Frontal cortex (tissue), 4 donors: ENCODE data around the gene SYT8. TPM values are rescaled to one million over a fixed set of nuclear protein-coding genes. Genes with fewer than 3 reads are reported as not detected.
"Not testable (repeated sequence)": the region's sequence is repeated elsewhere in the genome, so short reads cannot be mapped to it uniquely, and the experiment has no call there.

Experiments
- DNase-seq, 2 donors: peaks; one replicate each; pipeline ENCODE4 v3.0.0; 2012; ENCODE audit warnings: low spot score in 2 of 2
- FAIRE-seq: peaks from 2 replicates; lab custom pipeline; 2012; peaks lifted over from hg19 to GRCh38; lab: Jason Lieb, UNC
- small RNA-seq: library from RNA; depleted of rRNA; stranded (forward); fragments of <200 nt; gene quantifications from one replicate; pipeline ENCODE3, GENCODE V24; 2014
- total RNA-seq: library from RNA; depleted of rRNA; stranded (reverse); fragments of >200 nt; gene quantifications from one replicate; pipeline ENCODE4 v1.2.3, GENCODE V29; 2014
- donor health status: control.
- donor health status: control.
- donor health status: control.

The SYT8 gene
- total RNA-seq, 1 donor from 2014 or later = not detected

GRCh38 chr11:1879941-1880720 lies 45.3 kb downstream of the SYT8 start:
- DNase-seq = no peak
- FAIRE-seq = no peak

DNA sequence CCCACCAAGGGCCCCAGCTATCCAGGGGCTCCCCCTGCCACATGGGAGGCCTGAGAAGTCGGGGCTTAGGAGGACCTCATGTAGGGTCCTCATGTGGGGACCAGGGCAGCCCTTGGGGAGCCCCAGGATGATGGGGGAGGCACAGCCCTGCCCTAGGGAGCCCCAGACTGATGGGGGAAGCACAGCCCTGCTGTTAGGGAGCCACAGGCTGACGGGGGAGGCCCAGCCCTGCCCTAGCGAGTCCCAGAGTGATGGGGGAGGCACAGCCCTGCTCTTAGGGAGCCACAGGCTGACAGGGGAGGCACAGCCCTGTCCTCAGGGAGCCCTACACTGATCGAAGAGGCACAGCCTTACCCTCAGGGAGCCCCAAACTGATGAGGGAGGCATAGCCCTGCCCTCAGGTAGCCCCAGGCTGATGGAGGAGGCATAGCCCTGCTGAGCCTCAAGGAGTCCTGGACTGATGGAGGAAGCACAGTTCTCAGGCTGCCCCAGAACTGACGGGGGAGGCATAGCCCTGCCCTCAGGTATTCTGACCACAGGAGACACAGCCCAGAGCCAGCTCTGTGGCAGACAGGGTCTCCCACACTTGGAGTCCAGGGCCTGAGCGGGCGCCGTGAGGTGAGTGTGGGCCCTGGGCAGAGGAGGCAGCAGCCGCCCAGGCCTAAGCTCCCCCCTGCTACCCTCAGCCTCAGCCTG lies 46.1 kb downstream of the SYT8 start:
- DNase-seq = no peak

DNA sequence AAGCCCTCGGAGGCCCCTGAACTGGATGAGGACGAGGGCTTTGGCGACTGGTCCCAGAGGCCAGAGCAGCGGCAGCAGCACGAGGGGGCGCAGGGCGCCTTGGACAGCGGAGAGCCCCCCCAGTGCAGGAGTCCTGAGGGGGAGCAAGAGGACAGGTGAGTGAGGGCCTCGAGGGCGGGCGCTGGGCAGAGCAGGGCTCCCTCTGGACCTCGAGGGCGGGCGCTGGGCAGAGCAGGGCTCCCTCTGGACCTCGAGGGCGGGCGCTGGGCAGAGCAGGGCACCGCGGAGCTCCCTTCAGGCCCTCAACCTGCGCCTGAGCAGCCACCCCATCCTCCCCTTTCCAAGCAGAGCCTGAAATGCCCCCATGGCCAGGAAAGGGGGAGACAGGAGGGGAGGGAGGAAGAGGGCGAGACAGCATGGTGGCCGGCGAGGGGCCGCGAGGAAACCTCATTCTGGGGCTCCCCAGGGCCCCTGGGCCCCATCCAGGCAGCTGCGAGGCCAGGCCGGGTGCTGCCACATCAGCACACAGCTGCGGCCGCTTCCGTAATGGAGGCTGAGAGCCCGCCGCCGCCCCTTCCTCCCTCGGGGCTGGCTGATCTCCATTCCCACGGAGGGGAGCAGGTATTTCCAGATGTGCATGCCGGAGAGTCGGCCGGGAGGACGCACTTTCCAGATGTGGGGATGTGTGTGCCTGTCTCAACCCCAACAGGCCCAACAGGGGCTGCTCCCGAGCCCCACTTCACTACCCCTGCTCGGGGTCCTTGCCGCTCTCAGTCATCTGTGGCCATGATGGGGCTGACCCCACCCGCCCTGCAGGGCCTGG lies 46.9 kb downstream of the SYT8 start:
- DNase-seq = no peak
- FAIRE-seq = no peak

More for the DNA sequence above, 46.1 kb downstream of the SYT8 start:
- FAIRE-seq = no peak

GRCh38 chr11:1882265-1883238 lies 47.8 kb downstream of the SYT8 start:
- no peak for FAIRE-seq

DNA sequence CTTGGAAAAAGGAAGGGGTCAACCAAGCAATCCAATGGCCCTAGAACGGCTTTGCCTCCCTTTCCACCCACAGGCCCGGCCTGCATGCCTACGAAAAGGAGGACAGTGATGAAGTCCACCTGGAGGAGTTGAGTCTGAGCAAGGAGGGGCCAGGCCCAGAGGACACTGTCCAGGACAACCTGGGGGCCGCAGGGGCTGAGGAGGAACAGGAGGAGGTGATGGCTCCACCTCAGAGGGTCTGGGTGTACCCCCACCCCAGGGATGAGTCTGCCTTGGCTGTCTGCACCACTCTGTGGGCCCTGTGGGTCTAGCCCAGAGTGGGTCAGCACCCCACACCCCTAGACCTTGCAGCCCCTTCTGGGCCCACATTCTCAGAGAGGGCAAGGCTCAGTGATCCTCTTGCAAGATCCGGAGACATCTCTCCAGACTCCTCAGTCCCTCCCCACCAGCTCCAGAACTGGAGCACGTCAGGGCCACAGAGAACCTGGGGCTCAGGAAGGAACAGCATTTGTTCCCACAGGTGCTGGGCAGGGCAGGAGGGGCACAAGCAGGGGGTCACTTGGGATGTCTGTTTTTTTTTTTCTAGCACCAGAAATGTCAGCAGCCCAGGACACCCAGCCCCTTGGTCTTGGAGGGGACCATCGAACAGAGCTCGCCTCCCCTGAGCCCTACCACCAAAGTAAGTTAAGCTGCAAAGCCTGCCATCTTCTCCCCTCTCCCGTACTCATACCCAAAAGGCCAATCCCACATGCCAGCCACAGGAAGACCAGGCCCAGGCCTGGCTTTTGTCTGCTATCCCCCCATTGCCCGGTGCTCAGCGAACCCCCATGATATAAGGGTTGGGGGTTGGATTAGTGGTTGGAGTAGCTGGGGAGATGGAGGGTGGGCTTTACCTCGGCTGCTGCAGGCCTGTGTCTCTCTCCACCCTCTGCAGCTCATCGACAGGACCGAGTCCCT lies 48.8 kb downstream of the SYT8 start:
- no peak for DNase-seq
- no peak for FAIRE-seq

More at GRCh38 chr11:1882265-1883238, 47.8 kb downstream of the SYT8 start:
- peak; percentile 80 to 93 for DNase-seq

DNA sequence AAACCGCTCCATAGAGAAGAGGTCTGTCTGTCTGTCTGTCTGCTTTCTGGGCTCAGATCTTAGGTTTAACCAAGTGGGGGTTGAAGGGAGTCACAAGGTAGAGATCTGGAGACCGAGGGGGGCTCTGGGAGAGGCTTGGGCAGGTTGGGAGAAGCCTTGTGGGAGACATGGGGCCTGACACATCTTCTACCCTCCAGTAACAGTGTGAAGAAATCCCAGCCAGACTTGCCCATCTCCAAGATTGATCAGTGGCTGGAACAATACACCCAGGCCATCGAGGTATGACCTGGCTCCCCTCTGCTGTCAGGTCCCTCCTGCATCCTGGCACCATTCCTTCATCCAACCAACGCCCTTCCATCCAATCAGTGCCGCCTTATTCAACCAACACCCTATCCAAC lies 49.5 kb downstream of the SYT8 start:
- DNase-seq (peak in 1 of 2 donors; percentile 19), FAIRE-seq (no peak)

DNA sequence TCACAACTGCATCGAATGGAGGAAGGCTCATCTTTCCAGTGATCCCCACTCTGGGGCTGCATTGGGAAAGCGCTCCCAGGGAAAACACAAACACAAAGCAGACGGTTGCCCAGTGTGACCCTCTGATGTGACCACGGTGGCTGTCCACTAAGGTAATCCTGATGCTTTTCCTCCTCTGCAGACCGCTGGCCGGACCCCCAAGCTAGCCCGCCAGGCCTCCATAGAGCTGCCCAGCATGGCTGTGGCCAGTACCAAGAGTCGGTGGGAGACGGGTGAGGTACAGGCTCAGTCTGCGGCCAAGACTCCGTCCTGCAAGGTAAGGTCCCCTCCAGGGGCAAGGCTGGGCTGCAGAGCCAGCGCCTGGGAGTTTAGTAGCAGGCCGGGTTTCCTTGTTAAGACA lies 51.8 kb downstream of the SYT8 start:
- not testable (repeated sequence) for DNase-seq, FAIRE-seq

Small RNA genes within 50 kb of the gene (small RNA-seq; reads per million reads assigned to genes)
- gene AC051649.1 (not detected), gene MIR4298 (not detected)

Other genes starting within 250 kb of the SYT8 start
- gene KRTAP5-1, start 249.7 kb upstream of the SYT8 start, total RNA-seq = not detected
- gene KRTAP5-2, start 236.7 kb upstream of the SYT8 start, total RNA-seq = not detected
- gene KRTAP5-3, start 226.5 kb upstream of the SYT8 start, total RNA-seq = not detected
- not detected for gene KRTAP5-4, start 212.9 kb upstream of the SYT8 start, total RNA-seq
- gene KRTAP5-5, start 205.2 kb upstream of the SYT8 start, total RNA-seq = not detected
- gene KRTAP5-6, start 137.8 kb upstream of the SYT8 start, total RNA-seq = not detected
- gene IFITM10, start 84.4 kb upstream of the SYT8 start, total RNA-seq = 0.41 TPM
- 22.0 TPM for gene CTSD, start 71.1 kb upstream of the SYT8 start, total RNA-seq
- gene TNNI2, start 4.0 kb downstream of the SYT8 start, total RNA-seq = not detected
- 0.82 TPM for gene LSP1, start 18.1 kb downstream of the SYT8 start, total RNA-seq
- not detected for gene PRR33, start 56.9 kb downstream of the SYT8 start, total RNA-seq
- gene TNNT3, start 84.7 kb downstream of the SYT8 start, total RNA-seq = not detected
- gene MRPL23, start 112.3 kb downstream of the SYT8 start, total RNA-seq = 19.2 TPM
- gene H19, start 162.9 kb downstream of the SYT8 start, total RNA-seq = 9.8 TPM